CD4-positive, alpha-beta T cell (primary cell): ENCODE results near the gene ZNF552. TPM values are rescaled to one million over a fixed set of nuclear protein-coding genes. Genes with fewer than 3 reads are reported as not detected.
"Not testable (repeated sequence)": the region's sequence is repeated elsewhere in the genome, so short reads cannot be mapped to it uniquely, and the experiment has no call there.

Experiments used
- ATAC-seq: fragments of 200-7000 bp; cut with Tn5 transposase; one replicate; pipeline ENCODE4 v1.10.0; 2022; ENCODE audit warnings: mild to moderate bottlenecking; ENCODE audit not compliant: poor library complexity
- CTCF ChIA-PET: fragments of 350-600 bp; sonication (Branson Sonifier 250); formaldehyde crosslinking; loops from one replicate; lab custom pipeline; 2021; ENCODE audit warnings: antibody characterized with exemption, inconsistent platforms; lab: Charles Lee
- POLR2A ChIA-PET: fragments of 350-600 bp; sonication (Branson Sonifier 250); formaldehyde crosslinking; loops from one replicate; lab custom pipeline; 2021; ENCODE audit warnings: antibody characterized with exemption, inconsistent platforms; lab: Charles Lee
- DNase-seq, 14 experiments: peaks; one replicate each; pipeline ENCODE4 v3.0.0-alpha.2; 2013 to 2020; ENCODE audit warnings: mixed read lengths in 2 of 14
- H3K27ac ChIP-seq, 2 donors: one replicate each; pipeline versions ENCODE4 v1.5.1 to v1.7.0; 2013; ENCODE audit warnings: low read length in 2 of 2, low read depth in 1 of 2, mild to moderate bottlenecking in 1 of 2
- H3K27me3 ChIP-seq, 2 experiments: 1 replicate in 1 of 2; 2 replicates in 1 of 2; pipeline versions ENCODE4 v1.6.1 to v1.7.0; 2013; ENCODE audit warnings: low read length in 2 of 2, control low read depth in 1 of 2, mild to moderate bottlenecking in 1 of 2, moderate library complexity in 1 of 2; ENCODE audit not compliant: insufficient read depth in 2 of 2, control insufficient read depth in 1 of 2
- H3K36me3 ChIP-seq: one replicate; pipeline ENCODE4 v1.6.1; 2013; ENCODE audit warnings: low read length, control low read depth; ENCODE audit not compliant: insufficient read depth
- H3K4me1 ChIP-seq: one replicate; pipeline ENCODE4 v1.6.1; 2013; ENCODE audit warnings: low read length, control low read depth; ENCODE audit not compliant: insufficient read depth
- H3K4me3 ChIP-seq: one replicate; pipeline ENCODE4 v1.5.1; 2013; ENCODE audit warnings: mild to moderate bottlenecking, low read length, moderate library complexity
- H3K9me3 ChIP-seq, 2 experiments: 1 replicate in 1 of 2; 2 replicates in 1 of 2; pipeline versions ENCODE4 v1.6.1 to v1.7.0; 2013; ENCODE audit warnings: low read length in 2 of 2, mild to moderate bottlenecking in 2 of 2, control low read depth in 1 of 2, moderate library complexity in 1 of 2; ENCODE audit not compliant: control insufficient read depth in 1 of 2, insufficient read depth in 1 of 2
- H3K27ac Mint-ChIP-seq: one replicate; pipeline ENCODE4 v1.8.0; 2020; ENCODE audit warnings: mixed read lengths
- H3K27me3 Mint-ChIP-seq: one replicate; pipeline ENCODE4 v1.8.0; 2021; ENCODE audit warnings: mixed read lengths
- H3K36me3 Mint-ChIP-seq: one replicate; pipeline ENCODE4 v1.8.0; 2021; ENCODE audit warnings: low read depth, mixed read lengths
- H3K4me1 Mint-ChIP-seq: one replicate; pipeline ENCODE4 v1.8.0; 2021; ENCODE audit warnings: low read depth, mixed read lengths
- H3K4me3 Mint-ChIP-seq: one replicate; pipeline ENCODE4 v1.8.0; 2020; ENCODE audit warnings: mild to moderate bottlenecking, mixed read lengths
- H3K9me3 Mint-ChIP-seq: one replicate; pipeline ENCODE4 v1.8.0; 2020; ENCODE audit warnings: mixed read lengths
- CTCF ChIP-seq: fragments of 200-600 bp; IDR thresholded peaks from one replicate; pipeline ENCODE4 v1.8.0; 2022; ENCODE audit warnings: antibody characterized with exemption, mild to moderate bottlenecking
- intact Hi-C, 2 experiments: fragments of 100-400 bp; cut with DNase I in 1 of 2; cut with micrococcal nuclease in 1 of 2; formaldehyde crosslinking; loops; one replicate each; pipeline versions ENCODE4 v1.15.1 to v1.9.0; 2023 to 2025; cut with DNase I, micrococcal nuclease
- total RNA-seq, 174 experiments: library from RNA in 2 of 174; stranded (reverse) in 2 of 174; gene quantifications; one replicate each; pipeline ENCODE4 v1.2.3 and lab custom pipeline; 2021 to 2026

Gene ZNF552
- total RNA-seq, 2 experiments from 2014 or later, result 22.2 to 22.3 TPM

- Mint-ChIP-seq H3K27me3 (no peaks in the 10 kb centered on the region), H3K4me3 (no peak overlapping the region), H3K9me3 (no peaks in the 10 kb centered on the region), H3K4me1 (peaks cover 24% of the 10 kb centered on the region), H3K27ac (no peak overlapping the region), H3K36me3 (peaks cover 58% of the 10 kb centered on the region)
- Histone ChIP-seq H3K4me3 (no peak overlapping the region), H3K4me1 (no peaks in the 10 kb centered on the region), H3K36me3 (peaks cover 3% of the 10 kb centered on the region), H3K27ac (no peak overlapping the region), H3K9me3 (peaks cover 0 to 3% of the 10 kb centered on the region in 2 experiments), H3K27me3 (no peaks in the 10 kb centered on the region)
- no peak for TF ChIP-seq CTCF
- ATAC-seq (no peak), DNase-seq (no peak)
- intact Hi-C loops, result no loop called here
- ChIA-PET CTCF (no interaction called here), POLR2A (no interaction called here)
These were observed 14.6 kb upstream of the ZNF552 start for GRCh38 chr19:57829316-57829715.

GRCh38 chr19:57825511-57825910, 10.8 kb upstream of the ZNF552 start:
- Histone ChIP-seq H3K9me3 (peaks cover 0 to 3% of the 10 kb centered on the region in 2 experiments), H3K36me3 (peaks cover 4% of the 10 kb centered on the region), H3K4me1 (peaks cover 7% of the 10 kb centered on the region), H3K4me3 (no peak overlapping the region), H3K27ac (no peak overlapping the region), H3K27me3 (no peaks in the 10 kb centered on the region)
- POLR2A ChIA-PET, result no interaction called here
- Mint-ChIP-seq H3K9me3 (no peaks in the 10 kb centered on the region), H3K4me3 (no peak overlapping the region), H3K4me1 (peaks cover 48% of the 10 kb centered on the region), H3K36me3 (peaks cover 69% of the 10 kb centered on the region), H3K27ac (no peak overlapping the region), H3K27me3 (no peaks in the 10 kb centered on the region)
- no peak for ATAC-seq
- TF ChIP-seq CTCF, result no peak
- DNase-seq, result no peak
- CTCF ChIA-PET, result no interaction called here
- intact Hi-C loops, result no loop called here

- ATAC-seq, H3K9me3 ChIP-seq, H3K27ac ChIP-seq, H3K9me3 Mint-ChIP-seq, CTCF ChIA-PET, H3K27me3 ChIP-seq, H3K36me3 ChIP-seq, POLR2A ChIA-PET, DNase-seq, intact Hi-C loops, H3K4me3 ChIP-seq, H3K27me3 Mint-ChIP-seq, H3K4me3 Mint-ChIP-seq: not testable (repeated sequence)
- Mint-ChIP-seq H3K36me3 (peaks cover 63% of the 10 kb centered on the region), H3K27ac (peak overlapping the region; percentile 43), H3K4me1 (peaks cover 56% of the 10 kb centered on the region)
- H3K4me1 ChIP-seq, result peaks cover 19% of the 10 kb centered on the region
These were observed 8.9 kb upstream of the ZNF552 start for GRCh38 chr19:57823608-57824007.

GRCh38 chr19:57823155-57823554, 8.4 kb upstream of the ZNF552 start:
- not testable (repeated sequence) for H3K9me3 Mint-ChIP-seq

GRCh38 chr19:57821501-57821900, 6.8 kb upstream of the ZNF552 start:
- H3K9me3 Mint-ChIP-seq, H3K4me3 Mint-ChIP-seq, H3K9me3 ChIP-seq, H3K27me3 Mint-ChIP-seq, CTCF ChIA-PET, H3K4me3 ChIP-seq, H3K27me3 ChIP-seq, POLR2A ChIA-PET, ATAC-seq, intact Hi-C loops, H3K27ac ChIP-seq, H3K36me3 ChIP-seq, H3K27ac Mint-ChIP-seq, DNase-seq: not testable (repeated sequence)
- Mint-ChIP-seq H3K36me3 (peaks cover 53% of the 10 kb centered on the region), H3K4me1 (peaks cover 52% of the 10 kb centered on the region)
- peaks cover 21% of the 10 kb centered on the region for H3K4me1 ChIP-seq

More at GRCh38 chr19:57823155-57823554, 8.4 kb upstream of the ZNF552 start:
- H3K27ac Mint-ChIP-seq, result peak overlapping the region; percentile 43
- peaks cover 62% of the 10 kb centered on the region for H3K36me3 Mint-ChIP-seq
- H3K27ac ChIP-seq, H3K9me3 ChIP-seq, H3K36me3 ChIP-seq, ATAC-seq, H3K27me3 Mint-ChIP-seq, DNase-seq, H3K4me3 ChIP-seq, intact Hi-C loops, CTCF ChIA-PET, H3K27me3 ChIP-seq, POLR2A ChIA-PET: not testable (repeated sequence)
- H3K4me1 ChIP-seq, result peaks cover 21% of the 10 kb centered on the region
- H3K4me3 Mint-ChIP-seq, result peak overlapping the region; percentile 47
- peaks cover 60% of the 10 kb centered on the region for H3K4me1 Mint-ChIP-seq

GRCh38 chr19:57821095-57821494, 6.4 kb upstream of the ZNF552 start:
- H3K4me3 ChIP-seq, CTCF ChIA-PET, H3K27me3 ChIP-seq, H3K9me3 Mint-ChIP-seq, ATAC-seq, H3K27me3 Mint-ChIP-seq, DNase-seq, POLR2A ChIA-PET, H3K9me3 ChIP-seq, H3K36me3 ChIP-seq, H3K27ac ChIP-seq, intact Hi-C loops: not testable (repeated sequence)
- Mint-ChIP-seq H3K4me1 (peaks cover 52% of the 10 kb centered on the region), H3K4me3 (peak overlapping the region; percentile 96), H3K36me3 (peaks cover 51% of the 10 kb centered on the region), H3K27ac (peak overlapping the region; percentile 92)
- H3K4me1 ChIP-seq, result peaks cover 21% of the 10 kb centered on the region
